Measurements from ENCODE around the gene GNAQ. TPM values are rescaled to one million over a fixed set of nuclear protein-coding genes. Genes with fewer than 3 reads are reported as not detected.

The GNAQ gene
- total and polyA plus RNA-seq, 2 donors (not counting 1 experiment from before 2014, with no cell fraction given), result 30.4 to 74.3 TPM

DNA sequence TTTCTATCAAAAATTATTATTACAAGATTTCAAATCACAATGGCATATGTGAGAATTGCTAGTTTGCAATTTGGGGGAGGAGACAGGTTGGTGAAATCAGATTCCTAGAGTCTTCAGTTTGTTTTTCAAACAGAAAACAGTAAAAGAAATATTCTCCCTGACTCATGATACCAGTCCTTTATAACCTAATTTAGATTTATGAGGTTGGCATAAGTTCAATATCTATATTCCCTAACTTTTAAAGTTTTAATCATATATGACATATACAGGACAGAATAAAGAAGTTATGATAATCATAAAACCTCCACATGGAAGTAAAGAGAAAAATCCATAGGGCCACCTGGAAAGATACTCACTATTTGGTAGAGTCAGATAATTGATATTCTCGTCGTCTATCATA lies 216.4 kb downstream of the GNAQ start:
- no peak overlapping the region for H3K9ac ChIP-seq (ENCODE audit: insufficient read depth, low read length)
- H3K4me3 ChIP-seq (replicated peaks in 1 of 4; ENCODE audit: control extremely low read depth in 1 of 4, insufficient read depth in 1 of 4, low read depth in 3 of 4, low read length in 4 of 4), result no peak overlapping the region
- no peaks in the 10 kb centered on the region for H3K79me2 ChIP-seq (ENCODE audit: control insufficient read depth, insufficient read depth, low read length)
- H3K27ac ChIP-seq (ENCODE audit: insufficient read depth, low read length), result no peak overlapping the region
- H3K27me3 ChIP-seq (ENCODE audit: control insufficient read depth, insufficient read depth, low read length), result no peaks in the 10 kb centered on the region
- no peaks in the 10 kb centered on the region for H3K9me3 ChIP-seq (ENCODE audit: control insufficient read depth, insufficient read depth, low read depth, low read length)
- no peaks in the 10 kb centered on the region for H3K36me3 ChIP-seq (ENCODE audit: control insufficient read depth, insufficient read depth, low read length)
- TF ChIP-seq, protein P1, sequence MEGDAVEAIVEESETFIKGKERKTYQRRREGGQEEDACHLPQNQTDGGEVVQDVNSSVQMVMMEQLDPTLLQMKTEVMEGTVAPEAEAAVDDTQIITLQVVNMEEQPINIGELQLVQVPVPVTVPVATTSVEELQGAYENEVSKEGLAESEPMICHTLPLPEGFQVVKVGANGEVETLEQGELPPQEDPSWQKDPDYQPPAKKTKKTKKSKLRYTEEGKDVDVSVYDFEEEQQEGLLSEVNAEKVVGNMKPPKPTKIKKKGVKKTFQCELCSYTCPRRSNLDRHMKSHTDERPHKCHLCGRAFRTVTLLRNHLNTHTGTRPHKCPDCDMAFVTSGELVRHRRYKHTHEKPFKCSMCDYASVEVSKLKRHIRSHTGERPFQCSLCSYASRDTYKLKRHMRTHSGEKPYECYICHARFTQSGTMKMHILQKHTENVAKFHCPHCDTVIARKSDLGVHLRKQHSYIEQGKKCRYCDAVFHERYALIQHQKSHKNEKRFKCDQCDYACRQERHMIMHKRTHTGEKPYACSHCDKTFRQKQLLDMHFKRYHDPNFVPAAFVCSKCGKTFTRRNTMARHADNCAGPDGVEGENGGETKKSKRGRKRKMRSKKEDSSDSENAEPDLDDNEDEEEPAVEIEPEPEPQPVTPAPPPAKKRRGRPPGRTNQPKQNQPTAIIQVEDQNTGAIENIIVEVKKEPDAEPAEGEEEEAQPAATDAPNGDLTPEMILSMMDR (conservative IDR thresholded peaks at IDR 0.05 in 1 of 2, IDR thresholded peaks at IDR 0.05 in 1 of 2; ENCODE audit: low read depth in 1 of 2, low read length in 2 of 2), result no peak
- no peak for TF ChIP-seq EZH2 (IDR thresholded peaks at IDR 0.05; ENCODE audit: low read length, missing control alignments)
- no peak for DNase-seq (ENCODE audit: low read depth in 2 of 2)
- H2AFZ ChIP-seq (ENCODE audit: low read length), result no peak overlapping the region
- H4K20me1 ChIP-seq (ENCODE audit: control insufficient read depth, extremely low read depth, insufficient read depth, low read length), result no peaks in the 10 kb centered on the region
- no peak overlapping the region for H3K4me2 ChIP-seq (ENCODE audit: extremely low read depth, insufficient read depth, low read length)
- H3K4me1 ChIP-seq (ENCODE audit: control insufficient read depth, extremely low read depth, insufficient read depth, low read length), result peaks cover 2% of the 10 kb centered on the region

DNA sequence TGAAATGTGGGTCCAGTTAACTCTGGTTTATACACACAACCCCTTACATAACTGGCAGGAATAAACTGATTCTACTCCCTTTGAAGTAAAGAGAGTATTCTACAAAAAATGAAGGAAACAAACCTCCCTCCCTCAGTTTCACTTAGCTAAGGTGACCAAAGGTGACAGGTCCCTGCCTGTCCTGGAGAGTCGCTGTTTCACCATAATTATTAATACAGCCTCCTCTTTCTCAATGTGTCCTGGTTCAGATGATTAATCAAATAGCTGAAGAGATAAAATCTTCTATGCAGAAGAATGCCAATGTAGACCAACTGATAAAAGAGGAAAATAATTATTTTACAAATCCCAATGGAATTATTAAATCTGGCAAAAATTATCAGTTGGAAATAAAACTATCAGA lies 219.8 kb downstream of the GNAQ start:
- H3K4me3 ChIP-seq (replicated peaks in 1 of 4; ENCODE audit: control extremely low read depth in 1 of 4, insufficient read depth in 1 of 4, low read depth in 3 of 4, low read length in 4 of 4), result no peak overlapping the region
- DNase-seq (ENCODE audit: low read depth in 2 of 2), result no peak
- no peak overlapping the region for H3K9ac ChIP-seq (ENCODE audit: insufficient read depth, low read length)
- H4K20me1 ChIP-seq (ENCODE audit: control insufficient read depth, extremely low read depth, insufficient read depth, low read length), result no peaks in the 10 kb centered on the region
- no peaks in the 10 kb centered on the region for H3K79me2 ChIP-seq (ENCODE audit: control insufficient read depth, insufficient read depth, low read length)
- H3K9me3 ChIP-seq (ENCODE audit: control insufficient read depth, insufficient read depth, low read depth, low read length), result no peaks in the 10 kb centered on the region
- H3K36me3 ChIP-seq (ENCODE audit: control insufficient read depth, insufficient read depth, low read length), result no peaks in the 10 kb centered on the region
- no peak overlapping the region for H3K4me2 ChIP-seq (ENCODE audit: extremely low read depth, insufficient read depth, low read length)
- H2AFZ ChIP-seq (ENCODE audit: low read length), result no peak overlapping the region
- peaks cover 4% of the 10 kb centered on the region for H3K4me1 ChIP-seq (ENCODE audit: control insufficient read depth, extremely low read depth, insufficient read depth, low read length)
- no peaks in the 10 kb centered on the region for H3K27me3 ChIP-seq (ENCODE audit: control insufficient read depth, insufficient read depth, low read length)
- H3K27ac ChIP-seq (ENCODE audit: insufficient read depth, low read length), result no peak overlapping the region
- no peak for TF ChIP-seq EZH2 (IDR thresholded peaks at IDR 0.05; ENCODE audit: low read length, missing control alignments)
- TF ChIP-seq, protein P1 (conservative IDR thresholded peaks at IDR 0.05 in 1 of 2, IDR thresholded peaks at IDR 0.05 in 1 of 2; ENCODE audit: low read depth in 1 of 2, low read length in 2 of 2), result no peak

DNA sequence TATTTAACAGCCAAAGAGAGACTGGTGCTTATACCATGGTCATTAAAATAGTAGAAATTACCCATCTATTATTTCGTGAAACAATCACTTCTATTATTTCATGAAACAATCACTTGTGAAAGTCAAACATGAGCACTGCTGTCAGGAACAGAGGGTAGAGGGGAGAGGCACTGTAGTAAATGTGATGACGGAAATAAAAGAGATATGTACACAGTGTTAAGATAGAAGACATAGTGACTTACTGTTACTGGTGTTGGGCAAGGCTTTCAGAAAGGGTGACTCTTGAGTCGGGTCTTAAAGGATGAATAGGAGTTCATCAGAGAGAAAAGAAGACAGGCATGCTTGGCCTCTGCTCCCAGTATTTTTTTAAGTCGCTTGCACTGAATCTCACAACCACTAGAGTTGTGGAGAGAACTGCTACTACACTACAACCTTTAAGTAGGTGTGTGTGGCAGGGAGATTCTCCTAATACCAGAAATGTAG lies 220.9 kb downstream of the GNAQ start:
- no peak overlapping the region for H3K9ac ChIP-seq (ENCODE audit: insufficient read depth, low read length)
- H3K27me3 ChIP-seq (ENCODE audit: control insufficient read depth, insufficient read depth, low read length), result no peaks in the 10 kb centered on the region
- no peak overlapping the region for H3K4me3 ChIP-seq (replicated peaks in 1 of 4; ENCODE audit: control extremely low read depth in 1 of 4, insufficient read depth in 1 of 4, low read depth in 3 of 4, low read length in 4 of 4)
- TF ChIP-seq, protein P1 (conservative IDR thresholded peaks at IDR 0.05 in 1 of 2, IDR thresholded peaks at IDR 0.05 in 1 of 2; ENCODE audit: low read depth in 1 of 2, low read length in 2 of 2), result no peak
- no peak for TF ChIP-seq EZH2 (IDR thresholded peaks at IDR 0.05; ENCODE audit: low read length, missing control alignments)
- no peak overlapping the region for H3K4me2 ChIP-seq (ENCODE audit: extremely low read depth, insufficient read depth, low read length)
- H3K9me3 ChIP-seq (ENCODE audit: control insufficient read depth, insufficient read depth, low read depth, low read length), result no peaks in the 10 kb centered on the region
- H3K4me1 ChIP-seq (ENCODE audit: control insufficient read depth, extremely low read depth, insufficient read depth, low read length), result peaks cover 4% of the 10 kb centered on the region
- no peaks in the 10 kb centered on the region for H4K20me1 ChIP-seq (ENCODE audit: control insufficient read depth, extremely low read depth, insufficient read depth, low read length)
- no peaks in the 10 kb centered on the region for H3K79me2 ChIP-seq (ENCODE audit: control insufficient read depth, insufficient read depth, low read length)
- H3K27ac ChIP-seq (ENCODE audit: insufficient read depth, low read length), result no peak overlapping the region
- H2AFZ ChIP-seq (ENCODE audit: low read length), result no peak overlapping the region
- DNase-seq (ENCODE audit: low read depth in 2 of 2), result no peak
- H3K36me3 ChIP-seq (ENCODE audit: control insufficient read depth, insufficient read depth, low read length), result no peaks in the 10 kb centered on the region

Data from fibroblast of lung (primary cell).